Uterus (tissue), 2 donors: ENCODE results near the gene DHX35.

Experiments
- CTCF ChIP-seq, 4 experiments: fragments of 200-600 bp in 2 of 4; fragments of 450-650 bp in 2 of 4; sonication (generic) in 2 of 4; IDR thresholded peaks; one replicate each; pipeline ENCODE4 v1.5.1; 2016 to 2019; ENCODE audit warnings: antibody characterized with exemption in 4 of 4, mild to moderate bottlenecking in 2 of 4, moderate library complexity in 1 of 4
- POLR2A ChIP-seq, 2 donors: fragments of 450-650 bp; IDR thresholded peaks; one replicate each; pipeline ENCODE4 v1.6.1; 2016; ENCODE audit warnings: antibody characterized with exemption in 2 of 2, mild to moderate bottlenecking in 1 of 2, moderate library complexity in 1 of 2

GRCh38 chr20:38985603-38986170, 23.5 kb downstream of the DHX35 start:
- TF ChIP-seq CTCF (IDR thresholded peaks at IDR 0.05) (no peak), POLR2A (IDR thresholded peaks at IDR 0.05) (no peak)
